ENCODE results near the gene MPLKIP. TPM values are rescaled to one million over a fixed set of nuclear protein-coding genes. Genes with fewer than 3 reads are reported as not detected.

MPLKIP gene
- total and polyA plus RNA-seq, 2 experiments from 2014 or later = 64.0 to 147 TPM

GRCh38 chr7:40097728-40098127, 36.7 kb downstream of the MPLKIP start:
- H3K9me2 ChIP-seq (ENCODE audit: insufficient read depth) = no peaks in the 10 kb centered on the region
- ATAC-seq = no peak
- H3K9me3 Mint-ChIP-seq = no peaks in the 10 kb centered on the region
- H3K4me3 ChIP-seq = no peak overlapping the region
- H3K27me3 Mint-ChIP-seq (ENCODE audit: insufficient read depth, low read depth, poor library complexity) = no peaks in the 10 kb centered on the region
- peaks cover 18% of the 10 kb centered on the region for H3K36me3 Mint-ChIP-seq (ENCODE audit: low read depth)
- peak overlapping the region; percentile 84 for H3K27ac Mint-ChIP-seq
- no peak overlapping the region for H2AFZ ChIP-seq
- H3K4me1 ChIP-seq (ENCODE audit: insufficient read depth) = peaks cover 27% of the 10 kb centered on the region
- H3K4me3 Mint-ChIP-seq = peak overlapping the region; percentile 6; the same call in 2 of the 3 replicates
- peaks cover 29% of the 10 kb centered on the region for H3K4me1 Mint-ChIP-seq
- no peak overlapping the region for H3K4me2 ChIP-seq
- TF ChIP-seq CREB1 (CRISPR knock-in tag; IDR thresholded peaks at IDR 0.05; ENCODE audit: low read depth) = no peak
- no peak for TF ChIP-seq ZNF114 (CRISPR knock-in tag; IDR thresholded peaks at IDR 0.05)
- TF ChIP-seq NANOG (IDR thresholded peaks at IDR 0.05; ENCODE audit: borderline replicate concordance) = no peak
- TF ChIP-seq EZH2 (IDR thresholded peaks at IDR 0.05; ENCODE audit: low read depth, unreplicated experiment) = no peak
- no peak for TF ChIP-seq POLR2AphosphoS5 (IDR thresholded peaks at IDR 0.05; ENCODE audit: low read depth)
- TF ChIP-seq ZNF331 (CRISPR knock-in tag; IDR thresholded peaks at IDR 0.05; ENCODE audit: low read depth) = no peak
- TF ChIP-seq ETS1 (IDR thresholded peaks at IDR 0.05) = no peak
- no peak for TF ChIP-seq REST (IDR thresholded peaks at IDR 0.05; ENCODE audit: unreplicated experiment)
- no peak for TF ChIP-seq EZH2phosphoT487 (IDR thresholded peaks at IDR 0.05; ENCODE audit: unreplicated experiment)
- TF ChIP-seq ZNF462 (CRISPR knock-in tag; IDR thresholded peaks at IDR 0.05) = no peak
- no peak for TF ChIP-seq CTCF (conservative IDR thresholded peaks at IDR 0.05; ENCODE audit: low read depth in 2 of 2)
- no peak for TF ChIP-seq JUNB (IDR thresholded peaks at IDR 0.05; ENCODE audit: unreplicated experiment)
- TF ChIP-seq STAT1 (IDR thresholded peaks at IDR 0.05; ENCODE audit: unreplicated experiment) = no peak
- H4K20me1 ChIP-seq (replicated peaks; ENCODE audit: insufficient read depth) = no peaks in the 10 kb centered on the region
- no peaks in the 10 kb centered on the region for H3K79me2 ChIP-seq (replicated peaks; ENCODE audit: insufficient read depth)
- no peak for DNase-seq (ENCODE audit: low spot score)
- no peaks in the 10 kb centered on the region; the same call in 1 of the 2 replicates for H3K36me3 ChIP-seq (ENCODE audit: insufficient read depth)
- H3F3A ChIP-seq (replicated peaks; ENCODE audit: low read depth) = no peaks in the 10 kb centered on the region
- H3K27ac ChIP-seq (ENCODE audit: low read depth) = no peak overlapping the region
- H3K27me3 ChIP-seq (ENCODE audit: insufficient read depth) = no peaks in the 10 kb centered on the region

All from GM23338 (cell line).